Thoracic aorta (tissue), 2 donors: ENCODE measurements around the gene LIME1. TPM values are rescaled to one million over a fixed set of nuclear protein-coding genes. Genes with fewer than 3 reads are reported as not detected.

Source experiments
- ATAC-seq: fragments of 150-250 bp; one replicate; pipeline ENCODE4 v1.8.0; 2017; ENCODE audit warnings: low read depth; ENCODE audit not compliant: insufficient number of reproducible peaks, low FRiP score
- DNase-seq: peaks from one replicate; pipeline ENCODE4 v3.0.0-alpha.2; 2020; ENCODE audit warnings: low spot score
- H3K27ac ChIP-seq, 2 donors: fragments of 200-600 bp; sonication (generic); 1 replicate in 1 of 2; 2 replicates in 1 of 2; pipeline ENCODE4 v1.5.1; 2016; ENCODE audit warnings: mild to moderate bottlenecking in 2 of 2, moderate library complexity in 2 of 2
- H3K27me3 ChIP-seq: fragments of 200-600 bp; sonication (generic); replicated peaks from 2 replicates; pipeline ENCODE4 v1.6.0; 2016; ENCODE audit warnings: mild to moderate bottlenecking; ENCODE audit not compliant: insufficient read depth
- H3K36me3 ChIP-seq: fragments of 200-600 bp; sonication (generic); one replicate; pipeline ENCODE4 v1.5.1; 2016
- H3K4me1 ChIP-seq, 2 donors: fragments of 200-600 bp; sonication (generic); 1 replicate in 1 of 2; 2 replicates in 1 of 2; pipeline versions ENCODE4 v1.5.1 to v1.6.0; 2016; ENCODE audit warnings: low read depth in 2 of 2, mild to moderate bottlenecking in 1 of 2; ENCODE audit not compliant: control insufficient read depth in 1 of 2
- H3K4me3 ChIP-seq: fragments of 200-600 bp; sonication (generic); 2 replicates; pipeline ENCODE4 v1.5.1; 2016; ENCODE audit warnings: mild to moderate bottlenecking
- H3K9me3 ChIP-seq: fragments of 200-600 bp; sonication (generic); 2 replicates; pipeline ENCODE4 v1.5.1; 2016
- total RNA-seq, 2 donors: library from RNA; depleted of rRNA; stranded (reverse); fragments of >200 nt; gene quantifications; one replicate each; pipeline versions ENCODE4 v1.1.0 to v1.2.3, GENCODE V29; 2016
- TF ChIP-seq, protein P1 (sequence below): fragments of 200-600 bp; sonication (generic); IDR thresholded peaks from one replicate; pipeline ENCODE4 v1.5.1; 2019; ENCODE audit warnings: antibody characterized with exemption

Gene LIME1
- total RNA-seq, 2 donors from 2014 or later, result 15.6 to 26.5 TPM

DNA sequence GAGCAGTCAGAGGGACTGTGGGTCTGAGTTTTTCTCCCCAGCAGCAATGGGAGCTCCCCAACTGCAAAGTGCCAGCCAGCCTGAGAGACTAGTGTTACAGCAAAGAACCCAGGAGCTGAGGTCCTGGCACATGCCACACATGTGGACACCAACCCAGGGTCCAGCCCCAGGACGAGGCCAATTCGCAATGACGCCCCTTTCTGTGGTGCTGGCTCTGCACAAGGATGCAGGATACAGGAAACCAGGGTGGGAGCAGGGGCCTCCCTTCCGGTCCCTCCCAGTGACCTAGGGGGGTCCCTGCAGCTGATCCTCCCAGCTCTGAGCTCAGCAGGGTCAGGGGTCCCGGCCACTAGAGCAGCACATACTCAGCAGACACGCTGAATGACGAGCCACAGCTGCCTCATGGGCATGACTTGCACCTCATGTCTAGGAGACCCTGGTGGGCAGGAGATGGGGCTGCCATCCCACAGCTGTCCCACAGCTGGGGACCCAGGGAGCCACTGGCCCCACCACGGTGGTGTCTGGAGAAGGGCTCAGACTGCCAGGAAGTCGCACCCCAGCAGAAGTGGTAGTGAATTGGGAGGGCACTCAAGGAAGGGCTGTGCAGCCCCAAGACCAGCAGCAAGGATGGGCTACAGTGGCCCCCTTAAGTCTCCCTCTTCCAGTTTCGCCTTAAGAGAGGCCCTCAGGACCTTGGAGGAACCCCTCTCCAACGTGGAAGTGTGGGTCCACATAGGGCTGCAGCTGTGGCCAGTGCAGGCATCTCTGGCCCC, 32.3 kb upstream of the LIME1 start:
- DNase-seq, result no peak
- H3K9me3 ChIP-seq, result no peaks in the 10 kb centered on the region
- TF ChIP-seq, protein P1, sequence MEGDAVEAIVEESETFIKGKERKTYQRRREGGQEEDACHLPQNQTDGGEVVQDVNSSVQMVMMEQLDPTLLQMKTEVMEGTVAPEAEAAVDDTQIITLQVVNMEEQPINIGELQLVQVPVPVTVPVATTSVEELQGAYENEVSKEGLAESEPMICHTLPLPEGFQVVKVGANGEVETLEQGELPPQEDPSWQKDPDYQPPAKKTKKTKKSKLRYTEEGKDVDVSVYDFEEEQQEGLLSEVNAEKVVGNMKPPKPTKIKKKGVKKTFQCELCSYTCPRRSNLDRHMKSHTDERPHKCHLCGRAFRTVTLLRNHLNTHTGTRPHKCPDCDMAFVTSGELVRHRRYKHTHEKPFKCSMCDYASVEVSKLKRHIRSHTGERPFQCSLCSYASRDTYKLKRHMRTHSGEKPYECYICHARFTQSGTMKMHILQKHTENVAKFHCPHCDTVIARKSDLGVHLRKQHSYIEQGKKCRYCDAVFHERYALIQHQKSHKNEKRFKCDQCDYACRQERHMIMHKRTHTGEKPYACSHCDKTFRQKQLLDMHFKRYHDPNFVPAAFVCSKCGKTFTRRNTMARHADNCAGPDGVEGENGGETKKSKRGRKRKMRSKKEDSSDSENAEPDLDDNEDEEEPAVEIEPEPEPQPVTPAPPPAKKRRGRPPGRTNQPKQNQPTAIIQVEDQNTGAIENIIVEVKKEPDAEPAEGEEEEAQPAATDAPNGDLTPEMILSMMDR, result no peak
- H3K4me3 ChIP-seq, result no peak overlapping the region
- ATAC-seq, result no peak
- peaks cover 23% of the 10 kb centered on the region for H3K36me3 ChIP-seq
- H3K27me3 ChIP-seq, result no peaks in the 10 kb centered on the region
- H3K27ac ChIP-seq, result no peak overlapping the region
- H3K4me1 ChIP-seq, result peaks cover 24 to 31% of the 10 kb centered on the region in 2 donors

DNA sequence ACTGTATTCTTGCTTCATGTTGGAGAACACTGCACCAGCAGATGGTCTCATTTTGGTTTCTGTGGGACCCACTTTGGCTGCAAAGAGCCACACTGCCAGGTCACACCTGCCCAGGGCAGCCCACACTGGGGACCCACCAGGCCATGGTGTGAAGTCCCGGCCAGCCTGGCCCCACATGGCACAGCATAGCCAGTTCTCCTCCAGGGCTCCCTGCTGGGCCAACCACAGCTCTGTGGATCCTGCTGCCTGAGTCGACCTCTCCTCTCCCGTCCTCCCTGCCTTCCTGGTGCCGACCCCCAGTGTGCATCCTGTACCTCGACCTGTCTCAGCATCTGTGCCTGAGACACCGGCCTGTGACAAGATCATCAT, 31.7 kb upstream of the LIME1 start:
- peaks cover 22 to 31% of the 10 kb centered on the region in 2 donors for H3K4me1 ChIP-seq

DNA sequence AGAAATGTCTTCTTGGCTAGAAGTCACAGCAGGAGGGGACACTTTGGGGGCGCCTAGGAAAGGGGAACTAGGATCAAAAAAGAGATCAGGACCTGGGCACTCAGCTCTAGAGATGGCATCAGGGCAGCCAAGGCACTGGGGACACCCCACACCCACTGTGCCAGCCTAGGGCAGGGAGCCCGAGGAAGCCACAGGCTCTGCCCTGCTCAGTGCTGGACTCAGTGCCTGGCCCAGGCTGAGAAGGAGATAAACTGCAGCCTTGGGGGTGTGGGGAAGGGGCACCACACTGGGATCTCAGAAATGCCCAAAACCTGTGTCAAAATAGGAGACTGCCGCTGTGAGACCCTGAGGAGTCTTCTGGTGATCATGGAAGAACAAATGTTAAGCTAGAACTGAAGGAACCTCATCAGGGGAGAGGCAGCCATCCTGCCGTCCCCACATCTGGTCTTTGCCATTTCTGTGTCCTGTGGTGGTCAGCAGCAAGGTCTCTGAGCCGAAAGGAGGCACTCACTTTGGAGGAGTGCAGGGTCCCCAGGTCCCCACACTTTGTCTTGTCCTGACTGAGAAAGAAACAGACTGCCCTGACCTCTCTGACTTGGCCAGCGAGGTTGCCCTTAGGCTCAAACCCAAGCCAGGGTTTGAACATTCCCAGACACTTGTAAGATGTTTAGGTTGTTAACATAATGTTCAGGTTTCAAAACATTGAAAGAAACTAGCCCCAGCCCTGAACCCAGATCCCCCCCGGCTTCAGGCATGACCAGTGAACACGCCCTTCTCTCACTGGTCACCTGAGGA, 31.0 kb upstream of the LIME1 start:
- H3K27ac ChIP-seq, result no peak overlapping the region
- no peaks in the 10 kb centered on the region for H3K27me3 ChIP-seq
- ATAC-seq (no peak), DNase-seq (no peak)
- TF ChIP-seq, protein P1, result no peak
- peaks cover 22 to 27% of the 10 kb centered on the region in 2 donors for H3K4me1 ChIP-seq
- no peak overlapping the region for H3K4me3 ChIP-seq
- no peaks in the 10 kb centered on the region for H3K9me3 ChIP-seq
- H3K36me3 ChIP-seq, result peaks cover 23% of the 10 kb centered on the region

More for the DNA sequence above, 31.7 kb upstream of the LIME1 start:
- ATAC-seq, result no peak
- H3K36me3 ChIP-seq, result peaks cover 23% of the 10 kb centered on the region
- TF ChIP-seq, protein P1, result no peak
- H3K4me3 ChIP-seq, result no peak overlapping the region
- DNase-seq, result no peak
- H3K27ac ChIP-seq, result no peak overlapping the region
- H3K27me3 ChIP-seq, result no peaks in the 10 kb centered on the region
- no peaks in the 10 kb centered on the region for H3K9me3 ChIP-seq

DNA sequence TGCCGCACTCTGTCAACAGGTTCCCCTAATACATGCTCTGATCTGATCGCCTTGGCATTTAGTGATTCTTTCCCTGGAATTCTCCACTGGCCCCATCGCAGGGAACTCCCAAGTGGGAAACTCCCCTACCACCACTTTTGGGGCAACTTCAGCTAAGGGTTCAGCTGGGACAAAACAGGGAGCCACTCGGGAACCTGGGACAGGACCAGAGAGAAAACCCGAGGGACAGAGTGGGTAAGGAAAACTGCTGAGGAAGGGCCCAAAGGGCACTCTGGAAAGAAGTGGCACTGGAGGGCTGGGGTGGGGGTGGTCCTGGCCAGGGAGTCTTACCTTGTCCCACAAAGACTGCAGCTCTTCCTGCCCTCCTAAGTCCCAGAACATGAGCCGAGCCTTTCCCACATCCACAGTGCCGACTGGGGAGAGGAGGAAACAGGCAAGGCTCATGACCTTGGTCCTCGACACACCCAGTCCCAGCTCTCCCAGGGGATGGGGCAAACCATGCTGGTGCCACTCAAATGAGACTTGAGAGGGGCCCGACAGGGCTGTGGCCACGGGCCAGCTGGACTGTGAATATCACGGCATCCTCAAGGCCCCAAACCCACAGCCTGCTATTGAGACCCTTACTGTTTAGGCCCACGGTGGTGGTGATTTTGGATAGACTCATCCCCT, 30.3 kb upstream of the LIME1 start:
- H3K27me3 ChIP-seq, result no peaks in the 10 kb centered on the region
- DNase-seq (no peak), ATAC-seq (no peak)
- peak overlapping the region; percentile 72 to 73 for H3K27ac ChIP-seq
- peak overlapping the region; percentile 94 for H3K4me3 ChIP-seq
- no peaks in the 10 kb centered on the region for H3K9me3 ChIP-seq
- TF ChIP-seq, protein P1, result no peak
- peaks cover 22 to 27% of the 10 kb centered on the region in 2 donors for H3K4me1 ChIP-seq
- peaks cover 24% of the 10 kb centered on the region for H3K36me3 ChIP-seq
